ENCODE data around the gene TMEM63A.
"Not testable (repeated sequence)": the region's sequence is repeated elsewhere in the genome, so short reads cannot be mapped to it uniquely, and the experiment has no call there.

The TMEM63A gene
- 13.3 to 350 (median 153) reads per million in 9 experiments for total RNA-seq

- H3K9me3 Mint-ChIP-seq: no peaks in the 10 kb centered on the region
- DNase-seq (peak; percentile 87 to 90 (median 88)), ATAC-seq (replicated peaks) (peak; percentile 83)
- peaks cover 12% of the 10 kb centered on the region for H3K36me3 Mint-ChIP-seq (ENCODE audit: insufficient read depth)
- H3K27me3 Mint-ChIP-seq: no peaks in the 10 kb centered on the region
- H3K27ac Mint-ChIP-seq: peak within 1 kb of the TSS; percentile 67 to 91
- peaks cover 44 to 49% of the 10 kb centered on the region in 2 donors for H3K4me1 Mint-ChIP-seq (ENCODE audit: low read depth in 2 of 2)
- peak within 1 kb of the TSS; percentile 91 to 93 for H3K4me3 Mint-ChIP-seq
Measured at GRCh38 chr1:225881959-225882693, at the start of gene TMEM63A. Gene TMEM63A (minus strand): TSS chr1:225882380. CDS start chr1:225877580, 4,800 bp downstream.

DNA sequence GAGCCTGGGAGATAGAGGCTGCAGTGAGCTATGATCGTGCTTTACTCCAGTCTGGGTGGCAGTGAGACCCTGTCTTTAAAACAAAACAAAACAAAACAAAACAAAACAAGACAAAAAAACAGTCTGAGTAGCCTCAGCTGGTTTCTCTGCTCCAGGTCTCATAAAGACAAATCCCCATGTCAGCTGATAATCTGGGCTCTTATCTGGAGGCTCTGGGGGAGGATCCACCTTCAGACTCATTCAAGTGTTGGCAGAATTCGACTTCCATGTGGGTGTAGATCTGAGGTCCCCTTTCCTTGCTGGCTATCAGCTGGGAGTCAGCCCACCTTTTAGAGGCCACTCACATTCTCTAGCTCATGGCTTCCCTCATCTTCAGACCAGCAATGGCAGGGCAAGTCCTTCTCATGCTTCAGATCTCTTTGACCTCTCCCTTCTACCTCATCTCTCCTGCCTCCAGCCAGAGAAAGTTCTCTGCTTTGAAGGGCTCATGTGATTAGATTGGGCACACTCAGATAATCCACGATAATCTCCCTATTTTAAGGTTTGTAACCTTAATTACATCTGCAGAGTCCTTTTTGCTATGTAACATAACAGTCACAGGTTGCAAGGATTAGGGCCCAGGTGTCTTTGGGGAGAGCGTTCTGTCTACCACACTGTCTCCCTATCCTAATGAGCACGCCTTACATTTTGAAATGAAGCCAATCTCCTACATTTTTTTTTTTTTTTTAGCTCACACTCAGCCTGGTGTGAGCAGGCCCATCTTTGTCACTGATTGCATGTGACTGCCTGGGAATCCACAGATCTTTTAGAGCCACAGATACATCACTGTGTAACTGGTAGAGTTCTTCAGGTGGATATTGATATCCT is 49.3 kb upstream of the TMEM63A start:
- Mint-ChIP-seq H3K4me1 (ENCODE audit: low read depth in 2 of 2) (no peaks in the 10 kb centered on the region), H3K9me3 (no peaks in the 10 kb centered on the region), H3K36me3 (ENCODE audit: insufficient read depth) (no peaks in the 10 kb centered on the region), H3K27ac (no peak overlapping the region), H3K4me3 (no peak overlapping the region), H3K27me3 (no peaks in the 10 kb centered on the region)
- ATAC-seq (replicated peaks): no peak
- DNase-seq: no peak

DNA sequence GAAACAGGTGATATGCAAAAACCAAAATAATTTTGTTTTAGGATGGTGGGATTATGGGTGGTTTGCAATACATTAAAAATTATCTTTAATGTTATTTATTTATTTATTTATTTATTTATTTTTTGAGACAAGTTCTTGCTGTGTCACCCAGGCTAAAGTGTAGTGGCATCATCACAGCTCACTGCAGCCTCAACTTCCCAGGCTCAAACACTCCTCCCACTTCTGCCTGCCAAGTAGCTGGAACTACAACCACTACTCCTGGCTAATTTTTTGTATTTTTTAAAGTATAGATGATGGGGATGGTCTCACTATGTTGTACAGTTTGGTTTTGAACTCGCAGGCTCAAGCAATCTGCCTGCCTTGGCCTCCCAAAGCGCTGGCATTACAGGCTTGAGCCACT is 48.4 kb upstream of the TMEM63A start:
- H3K4me1 Mint-ChIP-seq (ENCODE audit: low read depth in 2 of 2): no peaks in the 10 kb centered on the region
- H3K27me3 Mint-ChIP-seq: no peaks in the 10 kb centered on the region

GRCh38 chr1:225929462-225929861 is 47.3 kb upstream of the TMEM63A start:
- H3K9me3 Mint-ChIP-seq; H3K4me1 Mint-ChIP-seq (ENCODE audit: low read depth in 2 of 2); H3K27ac Mint-ChIP-seq; H3K36me3 Mint-ChIP-seq (ENCODE audit: insufficient read depth); ATAC-seq (replicated peaks); DNase-seq; H3K4me3 Mint-ChIP-seq; H3K27me3 Mint-ChIP-seq: not testable (repeated sequence)

More for the DNA sequence above, 48.4 kb upstream of the TMEM63A start:
- Mint-ChIP-seq H3K27ac (no peak overlapping the region), H3K4me3 (no peak overlapping the region), H3K9me3 (no peaks in the 10 kb centered on the region), H3K36me3 (ENCODE audit: insufficient read depth) (no peaks in the 10 kb centered on the region)
- DNase-seq (no peak), ATAC-seq (replicated peaks) (no peak)

GRCh38 chr1:225928186-225929175 is 46.3 kb upstream of the TMEM63A start:
- no peak for DNase-seq
- Mint-ChIP-seq H3K4me3 (no peak overlapping the region), H3K27me3 (no peaks in the 10 kb centered on the region), H3K27ac (no peak overlapping the region), H3K9me3 (no peaks in the 10 kb centered on the region), H3K36me3 (ENCODE audit: insufficient read depth) (peaks cover 12% of the 10 kb centered on the region), H3K4me1 (ENCODE audit: low read depth in 2 of 2) (peaks cover 0 to 5% of the 10 kb centered on the region in 2 donors)
- no peak for ATAC-seq (replicated peaks)

- Mint-ChIP-seq H3K9me3 (no peaks in the 10 kb centered on the region), H3K36me3 (ENCODE audit: insufficient read depth) (peaks cover 12% of the 10 kb centered on the region), H3K27ac (peak overlapping the region in 1 of 2 donors; percentile 54), H3K27me3 (no peaks in the 10 kb centered on the region), H3K4me1 (ENCODE audit: low read depth in 2 of 2) (peaks cover 8 to 11% of the 10 kb centered on the region in 2 donors), H3K4me3 (no peak overlapping the region)
- DNase-seq (no peak), ATAC-seq (replicated peaks) (no peak)
Measured at GRCh38 chr1:225926551-225927113, 44.5 kb upstream of the TMEM63A start.

GRCh38 chr1:225923692-225924555 is 41.7 kb upstream of the TMEM63A start, which contains the start of gene PYCR2:
Gene PYCR2 (minus strand): TSS chr1:225924250. CDS start chr1:225924110, 140 bp downstream.
- H3K27ac Mint-ChIP-seq: peak within 1 kb of the TSS; percentile 97
- peak; percentile 91 to 95 (median 94) for DNase-seq
- no peaks in the 10 kb centered on the region for H3K27me3 Mint-ChIP-seq
- peaks cover 27% of the 10 kb centered on the region for H3K36me3 Mint-ChIP-seq (ENCODE audit: insufficient read depth)
- peaks cover 11 to 21% of the 10 kb centered on the region in 2 donors for H3K4me1 Mint-ChIP-seq (ENCODE audit: low read depth in 2 of 2)
- peak; percentile 97 for ATAC-seq (replicated peaks)
- H3K9me3 Mint-ChIP-seq: no peaks in the 10 kb centered on the region
- peak within 1 kb of the TSS; percentile 96 to 97 for H3K4me3 Mint-ChIP-seq

- no peaks in the 10 kb centered on the region for H3K9me3 Mint-ChIP-seq
- peaks cover 11 to 21% of the 10 kb centered on the region in 2 donors for H3K4me1 Mint-ChIP-seq (ENCODE audit: low read depth in 2 of 2)
- peaks cover 33% of the 10 kb centered on the region for H3K36me3 Mint-ChIP-seq (ENCODE audit: insufficient read depth)
- H3K4me3 Mint-ChIP-seq: peak overlapping the region; percentile 96 to 97
- peak overlapping the region; percentile 97 for H3K27ac Mint-ChIP-seq
- DNase-seq (no peak), ATAC-seq (replicated peaks) (no peak)
- no peaks in the 10 kb centered on the region for H3K27me3 Mint-ChIP-seq
Measured at GRCh38 chr1:225923381-225923691, 41.2 kb upstream of the TMEM63A start.

DNA sequence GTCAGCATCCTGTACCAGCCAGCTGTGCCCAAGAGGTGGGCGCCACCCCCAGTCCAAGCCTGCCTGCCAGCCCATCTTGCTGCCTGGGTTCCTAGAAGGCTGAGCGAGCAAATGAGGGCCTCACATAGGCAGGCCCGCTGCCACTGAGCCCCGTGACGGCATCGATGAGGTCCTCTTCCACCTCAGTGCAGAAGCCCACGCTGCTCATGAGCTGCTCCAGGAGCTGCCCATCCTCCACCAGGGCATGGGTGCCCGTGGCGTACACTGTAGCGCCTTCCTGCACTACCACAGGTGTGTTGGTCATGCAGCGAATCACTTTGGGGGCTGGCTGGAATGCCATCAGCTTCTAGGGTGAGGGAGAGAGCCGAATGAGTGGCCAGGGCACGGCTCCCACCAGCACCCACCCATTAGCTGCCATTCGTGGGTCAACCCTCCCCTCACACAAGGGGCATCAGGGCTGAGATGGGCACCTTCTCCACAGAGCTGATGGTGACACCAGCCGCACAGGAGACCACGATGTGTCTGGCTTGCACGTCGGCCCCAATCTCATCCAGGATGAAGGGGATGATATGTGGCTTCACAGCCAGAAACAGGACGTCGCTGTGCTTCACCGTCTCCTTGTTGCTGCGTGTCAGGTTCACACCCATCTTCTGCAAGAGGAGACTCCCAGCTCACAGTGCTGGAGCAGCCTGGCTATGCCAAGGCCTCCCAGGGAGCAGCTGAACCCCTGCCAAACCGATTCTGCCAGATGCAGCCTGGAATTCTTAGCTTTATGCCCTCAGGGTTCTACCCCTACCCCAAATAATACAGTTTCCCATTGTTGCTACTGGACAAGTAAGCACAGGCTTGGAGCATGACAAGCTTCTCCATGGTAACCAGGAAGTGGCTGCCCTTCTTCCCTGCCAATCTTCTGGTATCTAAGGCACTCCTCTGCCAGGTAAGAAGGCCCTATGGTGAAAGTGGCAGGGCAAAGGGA is 39.8 kb upstream of the TMEM63A start:
- no peak for DNase-seq
- Mint-ChIP-seq H3K36me3 (ENCODE audit: insufficient read depth) (peaks cover 40% of the 10 kb centered on the region), H3K27ac (peak overlapping the region; percentile 97)

DNA sequence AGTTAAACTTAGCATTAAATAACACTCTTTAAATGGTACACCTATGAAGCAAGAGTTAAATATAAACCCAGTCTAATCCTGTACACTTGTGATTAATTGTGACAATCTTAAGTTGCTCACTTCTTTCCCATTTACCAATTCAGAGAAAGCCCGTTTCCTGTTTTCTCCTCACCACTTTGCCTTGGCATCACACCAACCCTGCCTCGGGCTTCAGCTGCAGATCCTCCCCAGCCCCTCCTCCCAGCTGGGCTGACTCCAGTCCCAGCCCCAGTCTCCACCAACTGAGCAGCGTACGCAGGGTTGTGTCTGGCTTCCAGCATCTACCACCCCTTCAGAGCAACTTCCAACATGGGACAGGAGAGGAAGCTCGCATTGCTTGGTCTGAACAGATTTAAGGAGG is 37.7 kb upstream of the TMEM63A start:
- peaks cover 16 to 21% of the 10 kb centered on the region in 2 donors for H3K4me1 Mint-ChIP-seq (ENCODE audit: low read depth in 2 of 2)
- H3K36me3 Mint-ChIP-seq (ENCODE audit: insufficient read depth): peaks cover 43% of the 10 kb centered on the region
- H3K27me3 Mint-ChIP-seq: no peaks in the 10 kb centered on the region
- no peak overlapping the region for H3K4me3 Mint-ChIP-seq
- H3K9me3 Mint-ChIP-seq: no peaks in the 10 kb centered on the region
- H3K27ac Mint-ChIP-seq: peak overlapping the region; percentile 17 to 65
- no peak for ATAC-seq (replicated peaks)
- no peak for DNase-seq

More for the DNA sequence above, 39.8 kb upstream of the TMEM63A start:
- Mint-ChIP-seq H3K27me3 (no peaks in the 10 kb centered on the region), H3K9me3 (no peaks in the 10 kb centered on the region), H3K4me3 (peak overlapping the region; percentile 96 to 97), H3K4me1 (ENCODE audit: low read depth in 2 of 2) (peaks cover 11 to 21% of the 10 kb centered on the region in 2 donors)
- ATAC-seq (replicated peaks): no peak

DNA sequence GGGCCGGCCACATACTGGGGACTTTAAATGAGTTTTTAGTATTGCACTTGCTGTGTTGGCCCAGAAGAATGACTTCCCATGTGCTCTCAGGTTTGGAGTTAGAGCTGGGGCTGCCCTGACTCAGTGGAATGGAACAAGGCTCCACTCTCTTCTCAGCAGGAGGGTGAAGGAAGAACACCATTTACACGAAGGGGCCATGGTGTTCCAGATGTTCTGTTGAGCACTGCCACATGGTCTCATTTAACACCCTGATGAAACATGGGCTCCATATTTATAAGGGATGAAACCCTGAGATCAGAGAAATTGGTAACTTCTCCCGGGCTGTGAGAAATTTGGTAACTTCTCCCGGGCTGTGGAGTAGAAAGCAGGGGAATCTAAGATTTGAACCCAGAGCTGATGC is 36.1 kb upstream of the TMEM63A start:
- H3K4me1 Mint-ChIP-seq (ENCODE audit: low read depth in 2 of 2): peaks cover 14 to 17% of the 10 kb centered on the region in 2 donors
- no peaks in the 10 kb centered on the region for H3K27me3 Mint-ChIP-seq
- no peak for ATAC-seq (replicated peaks)
- H3K36me3 Mint-ChIP-seq (ENCODE audit: insufficient read depth): peaks cover 32% of the 10 kb centered on the region
- DNase-seq: no peak
- no peaks in the 10 kb centered on the region for H3K9me3 Mint-ChIP-seq
- H3K27ac Mint-ChIP-seq: no peak overlapping the region
- H3K4me3 Mint-ChIP-seq: no peak overlapping the region

Measured in effector memory CD8-positive, alpha-beta T cell (primary cell).